DOHH2 (cell line): ENCODE results near the gene FRMPD4.

Source experiments
- H3F3A ChIP-seq: fragments of 200-600 bp; sonication (generic), shearing (Covaris generic); 2 replicates; pipeline ENCODE4 v1.6.0; 2016; ENCODE audit warnings: antibody characterized with exemption, mild to moderate bottlenecking; ENCODE audit not compliant: control insufficient read depth, insufficient read depth
- H3K27ac ChIP-seq: fragments of 200-600 bp; sonication (generic); 2 replicates; pipeline ENCODE4 v1.5.1; 2014; ENCODE audit warnings: low read depth, mild to moderate bottlenecking, low read length, moderate library complexity
- H3K27me3 ChIP-seq: fragments of 200-600 bp; sonication (generic); 2 replicates; pipeline ENCODE4 v1.6.1; 2014; ENCODE audit warnings: mild to moderate bottlenecking, low read length, mixed read lengths; ENCODE audit not compliant: control insufficient read depth
- H3K36me3 ChIP-seq: fragments of 200-600 bp; sonication (generic); 2 replicates; pipeline ENCODE4 v1.6.1; 2014; ENCODE audit warnings: mild to moderate bottlenecking, low read length, moderate library complexity, mixed read lengths; ENCODE audit not compliant: control insufficient read depth
- H3K4me1 ChIP-seq: fragments of 200-600 bp; sonication (generic); 2 replicates; pipeline ENCODE4 v1.6.1; 2014; ENCODE audit warnings: mild to moderate bottlenecking, low read length, mixed read lengths; ENCODE audit not compliant: control insufficient read depth
- H3K4me2 ChIP-seq: fragments of 200-600 bp; sonication (generic); 2 replicates; pipeline ENCODE4 v1.6.0; 2014; ENCODE audit warnings: mild to moderate bottlenecking, low read length, moderate library complexity
- H3K4me3 ChIP-seq: fragments of 200-600 bp; sonication (generic); 2 replicates; pipeline ENCODE4 v1.5.1; 2014; ENCODE audit warnings: mild to moderate bottlenecking, low read length, mixed read lengths
- H3K79me2 ChIP-seq: fragments of 200-600 bp; sonication (generic); 2 replicates; pipeline ENCODE4 v1.6.1; 2014; ENCODE audit warnings: mild to moderate bottlenecking, low read length, mixed read lengths; ENCODE audit not compliant: control insufficient read depth
- H3K9me2 ChIP-seq: fragments of 200-600 bp; sonication (generic); replicated peaks from 2 replicates; pipeline ENCODE4 v1.6.1; 2014; ENCODE audit warnings: mild to moderate bottlenecking, low read length, mixed read lengths; ENCODE audit not compliant: control insufficient read depth
- H3K9me3 ChIP-seq: fragments of 200-600 bp; sonication (generic); 2 replicates; pipeline ENCODE4 v1.6.1; 2014; ENCODE audit warnings: antibody characterized with exemption, low read length, mixed read lengths; ENCODE audit not compliant: control insufficient read depth, insufficient read depth
- H4K20me1 ChIP-seq: fragments of 200-600 bp; sonication (generic); 2 replicates; pipeline ENCODE4 v1.6.0; 2014; ENCODE audit warnings: low read depth, mild to moderate bottlenecking, antibody characterized with exemption, low read length, moderate library complexity; ENCODE audit not compliant: control insufficient read depth, insufficient read depth
- CTCF ChIP-seq: fragments of 200-600 bp; sonication (generic); IDR thresholded peaks from one replicate; pipeline ENCODE4 v1.5.1; 2014; ENCODE audit warnings: antibody characterized with exemption, mild to moderate bottlenecking, low read depth, low read length; ENCODE audit not compliant: poor library complexity, severe bottlenecking
- EZH2phosphoT487 ChIP-seq: fragments of 200-600 bp; sonication (generic); IDR thresholded peaks from 2 replicates; pipeline ENCODE4 v1.6.1; 2017; ENCODE audit warnings: borderline replicate concordance, mild to moderate bottlenecking, antibody characterized with exemption, low read length, moderate library complexity, mixed read lengths

The FRMPD4 gene

GRCh38 chrX:12378253-12378652 lies 240.0 kb downstream of the FRMPD4 start:
- Histone ChIP-seq H3K9me3 (no peaks in the 10 kb centered on the region), H3K79me2 (no peaks in the 10 kb centered on the region), H3K27me3 (no peaks in the 10 kb centered on the region), H4K20me1 (no peaks in the 10 kb centered on the region), H3K4me1 (no peaks in the 10 kb centered on the region), H3K9me2 (no peaks in the 10 kb centered on the region), H3K4me3 (no peak overlapping the region), H3K27ac (no peak overlapping the region), H3F3A (no peaks in the 10 kb centered on the region), H3K4me2 (no peak overlapping the region), H3K36me3 (no peaks in the 10 kb centered on the region)
- no peak for TF ChIP-seq CTCF
- no peak for TF ChIP-seq EZH2phosphoT487

- Histone ChIP-seq H3K79me2 (no peaks in the 10 kb centered on the region), H3K4me1 (no peaks in the 10 kb centered on the region), H3K9me2 (no peaks in the 10 kb centered on the region), H3K9me3 (no peaks in the 10 kb centered on the region), H3K27me3 (no peaks in the 10 kb centered on the region), H4K20me1 (no peaks in the 10 kb centered on the region), H3K4me3 (no peak overlapping the region), H3K36me3 (no peaks in the 10 kb centered on the region), H3K27ac (no peak overlapping the region), H3K4me2 (no peak overlapping the region), H3F3A (no peaks in the 10 kb centered on the region)
- TF ChIP-seq EZH2phosphoT487 (no peak), CTCF (no peak)
These were observed 240.4 kb downstream of the FRMPD4 start for GRCh38 chrX:12378706-12379105.

- no peaks in the 10 kb centered on the region for H3K36me3 ChIP-seq
- no peaks in the 10 kb centered on the region for H3K27me3 ChIP-seq
- H3K4me1 ChIP-seq, result no peaks in the 10 kb centered on the region
- H4K20me1 ChIP-seq, result no peaks in the 10 kb centered on the region
- no peaks in the 10 kb centered on the region for H3K79me2 ChIP-seq
- no peak overlapping the region for H3K4me3 ChIP-seq
- TF ChIP-seq CTCF, result no peak
- TF ChIP-seq EZH2phosphoT487, result no peak
- no peak overlapping the region for H3K4me2 ChIP-seq
- no peak overlapping the region for H3K27ac ChIP-seq
- no peaks in the 10 kb centered on the region for H3K9me3 ChIP-seq
- H3K9me2 ChIP-seq, result no peaks in the 10 kb centered on the region
- no peaks in the 10 kb centered on the region for H3F3A ChIP-seq
These were observed 241.4 kb downstream of the FRMPD4 start for GRCh38 chrX:12379671-12380070.

GRCh38 chrX:12383196-12383595 lies 244.9 kb downstream of the FRMPD4 start:
- Histone ChIP-seq H3F3A (no peaks in the 10 kb centered on the region), H3K79me2 (no peaks in the 10 kb centered on the region), H3K36me3 (no peaks in the 10 kb centered on the region), H3K4me3 (no peak overlapping the region), H4K20me1 (no peaks in the 10 kb centered on the region), H3K4me1 (no peaks in the 10 kb centered on the region), H3K27ac (no peak overlapping the region), H3K9me3 (no peaks in the 10 kb centered on the region), H3K27me3 (no peaks in the 10 kb centered on the region), H3K9me2 (no peaks in the 10 kb centered on the region), H3K4me2 (no peak overlapping the region)
- TF ChIP-seq EZH2phosphoT487, result no peak
- no peak for TF ChIP-seq CTCF
